Lower leg skin (tissue), 4 donors: ENCODE results near the gene CR1L. TPM values are rescaled to one million over a fixed set of nuclear protein-coding genes. Genes with fewer than 3 reads are reported as not detected.
"Not testable (repeated sequence)": the region's sequence is repeated elsewhere in the genome, so short reads cannot be mapped to it uniquely, and the experiment has no call there.

ENCODE experiments used
- DNase-seq, 2 donors: peaks; one replicate each; pipeline ENCODE4 v3.0.0-alpha.2; 2019; ENCODE audit warnings: low spot score in 2 of 2
- H3K4me3 ChIP-seq: fragments of 200-600 bp; sonication (generic); 2 replicates; pipeline ENCODE4 v1.5.1; 2017; ENCODE audit warnings: mild to moderate bottlenecking, low read depth; ENCODE audit not compliant: poor library complexity, severe bottlenecking
- POLR2A ChIP-seq, 2 donors: fragments of 450-650 bp; IDR thresholded peaks; one replicate each; pipeline ENCODE4 v1.6.1; 2016 to 2017; ENCODE audit warnings: antibody characterized with exemption in 2 of 2, mild to moderate bottlenecking in 1 of 2, moderate library complexity in 1 of 2
- WGBS, 2 donors: methylation state at CpG; one replicate each; pipeline ENCODE4 v1.1.5; 2018; 5-methylcytosine and 5-hydroxymethylcytosine counted together
- intact Hi-C: fragments of 100-400 bp; cut with DNase I; formaldehyde crosslinking; loops from one replicate; pipeline ENCODE4 v1.15.0; 2023; ENCODE audit warnings: low total_unique reads
- total RNA-seq, 4 donors: library from RNA; depleted of rRNA; stranded (reverse); fragments of >200 nt; gene quantifications; one replicate each; pipeline ENCODE4 v1.1.0, GENCODE V29; 2016
- TF ChIP-seq, protein P1 (sequence below), 3 donors: fragments of 450-650 bp; IDR thresholded peaks; one replicate each; pipeline ENCODE4 v1.5.1; 2016; ENCODE audit warnings: antibody characterized with exemption in 3 of 3, mild to moderate bottlenecking in 3 of 3, moderate library complexity in 2 of 3

The CR1L gene
- total RNA-seq, 4 donors from 2014 or later = not detected

DNA sequence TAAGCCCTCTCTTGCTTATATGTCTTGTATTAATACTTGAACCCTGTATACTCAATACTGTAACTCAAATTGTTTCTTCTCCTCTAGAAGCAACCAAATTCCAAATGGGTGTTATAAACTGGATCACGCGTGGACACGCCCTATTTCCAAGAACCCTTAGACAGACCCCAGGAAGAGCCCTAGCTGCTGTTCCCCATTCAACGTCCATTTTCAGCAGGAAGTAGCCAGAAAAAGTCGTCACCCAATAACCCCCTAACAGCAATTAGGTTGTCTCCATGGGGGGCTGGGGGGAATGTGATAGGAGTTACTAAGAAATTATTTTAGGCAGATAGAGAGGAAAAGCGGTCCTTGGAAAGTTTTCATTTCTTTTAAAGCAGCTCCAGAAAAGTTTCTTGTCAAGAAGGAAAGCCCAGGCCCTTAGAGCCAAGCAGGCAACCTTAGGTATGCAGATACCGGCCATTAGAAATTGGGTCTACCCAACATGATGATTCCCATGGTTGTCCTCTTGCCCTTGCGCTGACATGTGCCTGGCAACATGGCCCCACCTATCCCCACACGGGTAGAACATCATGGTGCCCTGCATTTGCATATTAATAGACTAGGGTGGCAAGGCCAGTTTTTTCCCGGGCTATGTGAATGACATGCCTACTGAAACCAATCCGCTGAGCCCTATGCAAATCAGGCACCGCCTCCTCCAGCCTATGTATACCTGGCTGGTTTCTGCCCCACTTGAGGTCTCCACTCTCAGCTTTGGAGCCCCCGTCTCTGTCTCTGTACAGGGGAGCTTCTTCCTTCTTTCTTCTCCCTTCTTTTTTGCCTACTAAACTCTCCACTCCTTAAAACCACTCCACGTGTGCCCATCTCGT lies 102.9 kb downstream of the CR1L start:
- intact Hi-C loops = no loop called here
- WGBS, 2 donors = 93 to 96% methylated on average over 15 of the region's 15 CpGs
- no peak overlapping the region for H3K4me3 ChIP-seq
- no peak for TF ChIP-seq POLR2A (IDR thresholded peaks at IDR 0.05)
- TF ChIP-seq, protein P1, sequence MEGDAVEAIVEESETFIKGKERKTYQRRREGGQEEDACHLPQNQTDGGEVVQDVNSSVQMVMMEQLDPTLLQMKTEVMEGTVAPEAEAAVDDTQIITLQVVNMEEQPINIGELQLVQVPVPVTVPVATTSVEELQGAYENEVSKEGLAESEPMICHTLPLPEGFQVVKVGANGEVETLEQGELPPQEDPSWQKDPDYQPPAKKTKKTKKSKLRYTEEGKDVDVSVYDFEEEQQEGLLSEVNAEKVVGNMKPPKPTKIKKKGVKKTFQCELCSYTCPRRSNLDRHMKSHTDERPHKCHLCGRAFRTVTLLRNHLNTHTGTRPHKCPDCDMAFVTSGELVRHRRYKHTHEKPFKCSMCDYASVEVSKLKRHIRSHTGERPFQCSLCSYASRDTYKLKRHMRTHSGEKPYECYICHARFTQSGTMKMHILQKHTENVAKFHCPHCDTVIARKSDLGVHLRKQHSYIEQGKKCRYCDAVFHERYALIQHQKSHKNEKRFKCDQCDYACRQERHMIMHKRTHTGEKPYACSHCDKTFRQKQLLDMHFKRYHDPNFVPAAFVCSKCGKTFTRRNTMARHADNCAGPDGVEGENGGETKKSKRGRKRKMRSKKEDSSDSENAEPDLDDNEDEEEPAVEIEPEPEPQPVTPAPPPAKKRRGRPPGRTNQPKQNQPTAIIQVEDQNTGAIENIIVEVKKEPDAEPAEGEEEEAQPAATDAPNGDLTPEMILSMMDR (IDR thresholded peaks at IDR 0.05) = no peak
- no peak for DNase-seq

GRCh38 chr1:207748737-207749528 lies 104.0 kb downstream of the CR1L start:
- WGBS, 2 donors = 67 to 75% methylated on average over 2 of the region's 2 CpGs
- DNase-seq = no peak
- intact Hi-C loops = no loop called here
- TF ChIP-seq, protein P1 (IDR thresholded peaks at IDR 0.05) = no peak
- no peak for TF ChIP-seq POLR2A (IDR thresholded peaks at IDR 0.05)
- no peak overlapping the region for H3K4me3 ChIP-seq

DNA sequence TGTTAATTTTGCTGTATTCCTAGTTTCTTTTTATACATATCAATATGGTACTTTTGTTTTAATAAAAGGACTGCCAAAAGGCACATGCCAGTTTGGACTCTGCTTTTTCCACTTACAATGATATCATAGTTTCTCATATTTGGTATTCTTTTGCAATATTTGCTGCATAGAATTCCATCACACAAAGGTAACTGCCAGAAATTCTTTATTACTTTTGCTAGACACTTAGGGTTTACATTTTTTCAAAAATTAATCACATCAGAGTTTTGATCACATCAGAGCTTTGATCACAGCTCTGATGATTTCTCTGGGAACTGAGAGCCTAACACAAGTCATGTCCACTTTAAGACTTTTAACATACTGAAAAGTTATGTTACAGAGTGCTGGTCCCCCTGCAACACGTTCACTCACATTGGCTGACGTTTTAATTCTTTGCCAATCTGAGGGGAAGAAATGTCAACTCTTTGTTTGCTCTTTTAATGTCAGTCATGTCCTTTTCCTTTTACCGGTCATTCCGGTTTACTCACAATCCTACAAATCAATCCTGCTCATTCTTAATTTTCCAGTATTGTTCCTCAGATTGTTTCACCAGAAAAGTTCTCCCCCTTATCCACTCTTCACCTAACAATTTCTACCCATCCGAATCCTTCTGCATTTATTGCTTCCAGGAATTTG lies 105.8 kb downstream of the CR1L start:
- no peak for DNase-seq
- 34 to 63% methylated on average over 5 of the region's 5 CpGs for WGBS, 2 donors
- TF ChIP-seq, protein P1 (IDR thresholded peaks at IDR 0.05) = no peak
- TF ChIP-seq POLR2A (IDR thresholded peaks at IDR 0.05) = no peak
- intact Hi-C loops = no loop called here
- peak overlapping the region; percentile 16 for H3K4me3 ChIP-seq

GRCh38 chr1:207751463-207751789 lies 106.5 kb downstream of the CR1L start:
- WGBS, 2 donors = 9 to 10% methylated on average over 7 of the region's 7 CpGs
- intact Hi-C loops, DNase-seq: not testable (repeated sequence)
- H3K4me3 ChIP-seq = peak overlapping the region; percentile 16

GRCh38 chr1:207751790-207752455 lies 107.0 kb downstream of the CR1L start, which contains the start of gene CD46:
Gene CD46 (plus strand): TSS chr1:207752054. CDS start chr1:207752213, 159 bp downstream.
- WGBS, 2 donors = 0 to 1% methylated on average over 34 to 51 of the region's 55 CpGs
- intact Hi-C loops = no loop called here
- peak; percentile 95 to 99 for DNase-seq
- H3K4me3 ChIP-seq = peak within 1 kb of the TSS; percentile 96
- TF ChIP-seq, protein P1 (IDR thresholded peaks at IDR 0.05) = no peak
- TF ChIP-seq POLR2A (IDR thresholded peaks at IDR 0.05) = peak in 1 of 2 donors; percentile 42
